Fibroblast of lung (primary cell): ENCODE data around the gene UPK1A.

Experiments used
- CTCF ChIP-seq, 2 donors: IDR thresholded peaks in 1 of 2; conservative IDR thresholded peaks in 1 of 2; 1 replicate in 1 of 2; 2 replicates in 1 of 2; pipeline ENCODE4 v1.5.1; 2011 to 2012; ENCODE audit warnings: low read length in 2 of 2, control low read depth in 1 of 2, inconsistent platforms in 1 of 2, low read depth in 1 of 2, mild to moderate bottlenecking in 1 of 2
- EZH2 ChIP-seq: IDR thresholded peaks from 2 replicates; pipeline ENCODE4 v1.5.1; 2012; ENCODE audit warnings: low read length, control low read depth, mild to moderate bottlenecking; ENCODE audit errors: missing control alignments

- TF ChIP-seq CTCF (conservative IDR thresholded peaks at IDR 0.05 in 1 of 2, IDR thresholded peaks at IDR 0.05 in 1 of 2; ENCODE audit: low read depth in 1 of 2, low read length in 2 of 2) (no peak), EZH2 (no peak)
These were observed 56.6 kb downstream of the UPK1A start for GRCh38 chr19:35722897-35723296.
